Sciatic nerve (tissue), 2 donors: ENCODE results near the gene TELO2. TPM values are rescaled to one million over a fixed set of nuclear protein-coding genes. Genes with fewer than 3 reads are reported as not detected.
A peak's percentile ranks its signal among the peaks of the same experiment; 100 is the strongest.

Source experiments
- ATAC-seq: fragments of 200-7000 bp; cut with Tn5 transposase; one replicate; pipeline ENCODE4 v1.9.1; 2020; ENCODE audit warnings: mild to moderate bottlenecking, moderate library complexity
- DNase-seq: peaks from one replicate; pipeline ENCODE4 v3.0.0-alpha.2; 2020; ENCODE audit warnings: low spot score
- intact Hi-C: fragments of 100-400 bp; cut with DNase I; formaldehyde crosslinking; loops from one replicate; pipeline ENCODE4 v1.14.2; 2022
- total RNA-seq: library from RNA; stranded (reverse); fragmentation: NEBNext Ultra II Directional; extraction: Animal tissue kit (Norgen Biotek cat#: 25700); gene quantifications from one replicate; pipeline ENCODE4 v1.2.1, GENCODE V29; 2021
- donor health status: DM: no; HTN: no; CAD: no.
- donor health status: DM: no; HTN: no; CAD: no.

Gene TELO2
- total RNA-seq, 1 donor from 2014 or later = 27.9 TPM

GRCh38 chr16:1493746-1494094 lies 560 bp downstream of the TELO2 start:
- peak; percentile 4 for ATAC-seq

GRCh38 chr16:1494129-1494640 lies 1.0 kb downstream of the TELO2 start:
- DNase-seq (peak; percentile 75), ATAC-seq (peak; percentile 65)
- intact Hi-C loops = no loop called here

More at GRCh38 chr16:1493746-1494094, 560 bp downstream of the TELO2 start:
- intact Hi-C loops = no loop called here
- no peak for DNase-seq

GRCh38 chr16:1494711-1495110 lies 1.6 kb downstream of the TELO2 start:
- no peak for DNase-seq
- intact Hi-C loops = no loop called here
- ATAC-seq = no peak

GRCh38 chr16:1495211-1495888 lies 2.2 kb downstream of the TELO2 start:
- intact Hi-C loops = no loop called here
- no peak for ATAC-seq
- DNase-seq = no peak

GRCh38 chr16:1495889-1496262 lies 2.7 kb downstream of the TELO2 start:
- intact Hi-C loops = no loop called here
- ATAC-seq (no peak), DNase-seq (no peak)

GRCh38 chr16:1496464-1496863 lies 3.3 kb downstream of the TELO2 start:
- DNase-seq (no peak), ATAC-seq (no peak)
- intact Hi-C loops = no loop called here

- ATAC-seq (no peak), DNase-seq (no peak)
- intact Hi-C loops = no loop called here
Observed at GRCh38 chr16:1497014-1497598, 3.9 kb downstream of the TELO2 start.

GRCh38 chr16:1498899-1499676 lies 5.9 kb downstream of the TELO2 start:
- DNase-seq (no peak), ATAC-seq (no peak)
- intact Hi-C loops = no loop called here

- ATAC-seq = no peak
- DNase-seq = no peak
- intact Hi-C loops = no loop called here
Observed at GRCh38 chr16:1499756-1500464, 6.8 kb downstream of the TELO2 start.

GRCh38 chr16:1500465-1501150 lies 7.4 kb downstream of the TELO2 start:
- intact Hi-C loops = no loop called here
- ATAC-seq = no peak
- no peak for DNase-seq

- no peak for DNase-seq
- intact Hi-C loops = no loop called here
- ATAC-seq = no peak
Observed at GRCh38 chr16:1501630-1502029, 8.5 kb downstream of the TELO2 start.

- intact Hi-C loops = no loop called here
- DNase-seq (no peak), ATAC-seq (no peak)
Observed at GRCh38 chr16:1502092-1503004, 9.2 kb downstream of the TELO2 start.

- intact Hi-C loops = no loop called here
- no peak for ATAC-seq
- no peak for DNase-seq
Observed at GRCh38 chr16:1503110-1503955, 10.2 kb downstream of the TELO2 start.

- DNase-seq (no peak), ATAC-seq (no peak)
- intact Hi-C loops = no loop called here
Observed at GRCh38 chr16:1505073-1505844, 12.1 kb downstream of the TELO2 start.

- DNase-seq (no peak), ATAC-seq (no peak)
- intact Hi-C loops = no loop called here
Observed at GRCh38 chr16:1505912-1506311, 12.8 kb downstream of the TELO2 start.

GRCh38 chr16:1506494-1507213 lies 13.5 kb downstream of the TELO2 start:
- ATAC-seq (no peak), DNase-seq (no peak)
- intact Hi-C loops = no loop called here
